HG03175 (cell line): ENCODE measurements around the gene TMEM169.
"Not testable (repeated sequence)": the region's sequence is repeated elsewhere in the genome, so short reads cannot be mapped to it uniquely, and the experiment has no call there.

Source experiments
- ATAC-seq: cut with Tn5 transposase; IDR thresholded peaks from one replicate; pipeline ENCODE4 v1.9.1; 2021; ENCODE audit warnings: mild to moderate bottlenecking, moderate library complexity; ENCODE audit not compliant: unreplicated experiment

TMEM169 gene

GRCh38 chr2:216130346-216130971 lies 48.7 kb downstream of the TMEM169 start:
- ATAC-seq: no peak

DNA sequence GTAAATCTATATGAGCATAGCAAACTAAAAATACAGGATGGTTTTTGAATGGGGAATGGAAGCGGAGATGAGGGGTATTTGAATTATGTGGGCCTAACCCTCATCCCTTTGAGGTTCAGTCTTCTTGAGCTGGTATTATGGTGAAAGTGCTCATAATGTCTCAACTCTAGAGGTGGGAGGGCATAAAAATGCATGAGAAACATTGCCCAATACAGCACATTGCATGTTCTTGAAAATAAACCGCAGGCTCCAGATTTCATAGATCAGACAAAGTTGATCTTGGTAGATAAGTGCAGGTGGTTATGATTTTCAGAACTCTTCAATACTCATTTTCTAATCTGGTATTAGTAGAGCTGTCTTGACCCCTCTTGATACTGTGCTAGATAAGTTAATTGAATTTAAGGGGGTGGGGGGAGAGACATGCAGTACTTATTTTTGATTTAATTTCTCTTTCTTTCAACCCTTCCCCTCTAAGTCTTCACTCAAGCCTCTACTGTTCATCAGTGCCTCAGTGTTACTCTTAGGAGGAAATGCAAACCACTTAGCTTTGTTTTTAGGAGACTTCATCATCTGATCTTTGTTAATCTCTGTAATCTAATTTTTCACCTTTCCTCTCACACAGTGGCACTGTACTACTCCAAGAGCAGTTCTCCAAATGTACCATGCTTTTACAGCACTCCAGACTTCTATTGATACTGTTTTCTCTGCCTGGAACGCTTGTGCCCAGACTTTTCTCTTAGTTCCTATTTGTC lies 49.6 kb downstream of the TMEM169 start:
- no peak for ATAC-seq

GRCh38 chr2:216132585-216132984 lies 50.9 kb downstream of the TMEM169 start:
- ATAC-seq: no peak

- no peak for ATAC-seq
Measured at GRCh38 chr2:216133397-216133796, 51.7 kb downstream of the TMEM169 start.

GRCh38 chr2:216134958-216135541 lies 53.3 kb downstream of the TMEM169 start:
- no peak for ATAC-seq

DNA sequence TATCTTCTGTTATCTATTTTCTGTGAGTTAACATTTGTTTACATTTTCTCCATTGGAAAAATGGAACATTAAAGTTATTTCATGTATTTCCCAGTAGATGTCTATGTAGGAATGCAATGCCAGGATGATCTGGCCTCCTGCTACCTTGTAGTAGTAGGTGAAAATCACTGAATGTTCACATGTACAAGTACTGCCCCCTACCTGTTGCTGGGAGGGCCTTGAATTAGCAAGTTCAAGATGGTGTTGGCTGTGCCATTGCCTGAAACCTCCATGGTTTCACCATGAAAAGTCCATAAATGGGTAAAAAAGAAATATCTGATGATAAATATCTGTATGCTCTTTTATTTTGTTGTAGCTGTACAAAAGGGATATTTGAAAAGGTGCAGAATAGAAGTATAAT lies 58.2 kb downstream of the TMEM169 start:
- ATAC-seq: no peak

GRCh38 chr2:216141516-216141915 lies 59.8 kb downstream of the TMEM169 start:
- not testable (repeated sequence) for ATAC-seq

- ATAC-seq: peak; percentile 99
Measured at GRCh38 chr2:216142540-216142939, 60.8 kb downstream of the TMEM169 start.

DNA sequence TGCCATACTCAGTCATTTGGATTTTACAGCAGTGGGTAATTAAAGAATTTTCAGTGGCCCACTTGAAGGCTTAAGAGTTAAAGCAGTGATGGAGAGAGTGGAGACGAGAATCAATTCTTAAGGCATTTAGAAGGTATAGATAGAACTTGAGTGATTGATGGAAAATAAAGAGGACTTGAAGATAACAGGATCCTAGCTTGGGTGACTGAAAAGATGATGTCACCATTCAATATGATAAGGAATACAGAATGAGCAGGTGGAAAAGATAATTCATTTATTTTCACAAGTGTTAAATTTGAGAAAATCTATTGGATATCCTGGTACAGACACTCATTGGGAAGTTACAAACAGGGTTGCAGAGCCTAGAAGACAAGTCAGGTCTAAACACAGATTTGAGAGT lies 62.7 kb downstream of the TMEM169 start:
- no peak for ATAC-seq

DNA sequence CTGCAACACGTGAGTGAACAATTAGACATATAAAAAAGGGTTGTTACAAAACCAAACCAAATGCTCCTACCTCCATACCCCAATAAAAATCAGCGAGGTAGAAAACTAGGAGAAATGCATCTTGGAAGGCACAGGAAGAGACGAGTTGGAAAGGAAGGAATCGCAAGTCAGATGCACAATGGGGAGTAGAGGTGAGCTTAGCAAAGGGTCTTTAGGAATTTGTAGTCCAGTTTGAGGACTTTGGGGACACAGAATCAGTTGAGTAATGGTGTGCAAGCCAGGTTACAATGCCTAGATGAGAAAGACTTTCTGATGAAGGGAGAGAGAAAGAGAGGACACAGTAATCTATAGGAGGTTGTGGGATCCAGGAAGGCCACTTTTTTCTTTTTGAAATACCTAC lies 63.1 kb downstream of the TMEM169 start:
- ATAC-seq: no peak

GRCh38 chr2:216146573-216146972 lies 64.9 kb downstream of the TMEM169 start:
- ATAC-seq: no peak

DNA sequence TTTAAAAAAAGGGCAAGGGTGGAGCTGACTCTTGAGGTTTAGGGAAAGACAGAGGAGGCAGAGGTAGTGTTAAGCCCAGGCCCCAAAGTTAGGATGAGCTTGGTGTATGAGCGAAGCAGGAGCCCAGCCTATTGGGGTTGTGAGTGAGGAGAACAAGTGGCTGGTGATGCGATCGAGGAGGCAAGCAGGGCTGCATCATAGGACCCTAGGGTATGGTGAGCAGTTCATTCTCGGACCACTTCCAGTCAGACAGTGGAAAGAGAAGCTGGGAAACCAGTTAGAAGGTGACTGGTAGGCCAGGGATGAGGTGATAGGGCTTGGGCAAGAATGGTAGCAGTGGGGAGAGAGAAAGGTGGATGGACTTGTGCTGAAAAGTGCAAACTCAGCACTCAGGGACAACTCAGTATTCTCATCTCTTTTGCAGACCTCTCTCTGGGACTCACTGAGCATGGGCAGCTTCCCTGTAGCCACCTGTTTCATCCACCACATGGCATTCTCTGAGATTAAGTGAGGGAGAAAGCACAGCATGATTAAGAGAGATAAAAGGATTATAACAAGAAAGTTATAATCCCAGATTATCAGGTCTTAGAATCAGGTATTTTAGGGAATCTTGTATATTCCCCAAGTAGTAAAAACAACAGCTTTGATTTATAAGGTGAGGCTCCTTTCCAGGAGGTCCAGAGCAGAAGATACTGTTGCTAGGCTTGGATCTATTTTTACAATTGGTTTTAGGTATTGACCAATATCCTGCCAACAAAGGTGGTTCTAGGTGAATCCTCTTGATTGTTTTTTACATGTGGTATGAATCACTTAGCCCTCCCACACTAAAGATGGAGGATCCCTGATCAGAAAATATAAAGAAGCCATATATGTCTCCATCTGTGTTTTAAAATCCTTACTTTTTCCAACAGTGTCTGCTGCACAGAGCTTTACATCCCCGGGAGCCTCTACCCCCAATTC lies 65.7 kb downstream of the TMEM169 start:
- ATAC-seq: no peak

DNA sequence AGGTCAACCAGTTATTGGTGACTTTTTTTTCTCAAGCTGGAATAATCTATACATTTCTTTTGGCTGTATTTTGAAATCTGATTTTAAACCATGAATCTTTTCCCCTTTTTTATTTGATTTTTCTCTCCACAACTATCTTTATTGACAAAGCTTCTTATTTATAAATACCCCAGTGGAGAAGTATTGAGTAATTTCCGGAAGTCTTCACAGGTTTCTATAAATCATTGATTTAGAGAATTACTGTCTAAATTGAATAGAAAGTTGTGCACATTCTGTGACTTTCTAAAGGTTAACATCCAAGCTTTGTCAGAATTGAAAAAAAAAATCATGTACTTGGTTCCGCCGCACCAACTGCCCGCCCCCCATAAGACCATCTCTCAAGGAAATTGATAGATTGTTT lies 67.3 kb downstream of the TMEM169 start:
- ATAC-seq: no peak

DNA sequence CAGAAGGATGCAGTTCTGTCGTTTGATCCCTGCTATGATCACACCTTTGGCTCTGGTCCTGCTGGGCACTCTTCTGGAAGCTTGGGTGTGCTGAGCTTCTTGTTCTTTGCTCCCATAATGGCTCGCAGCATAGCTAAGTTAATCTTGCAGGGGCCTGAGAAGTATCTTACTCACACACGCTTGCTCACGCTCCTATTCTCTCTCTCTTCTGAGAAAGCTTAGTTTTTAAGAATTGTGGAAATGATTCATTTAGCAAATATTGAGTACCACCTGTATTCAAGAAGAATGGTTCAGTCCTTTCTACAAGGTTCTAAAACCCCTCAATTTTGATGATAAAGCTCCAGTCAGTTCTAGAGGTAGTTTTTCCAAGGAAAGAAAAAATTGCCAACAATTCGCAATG lies 68.0 kb downstream of the TMEM169 start:
- ATAC-seq: no peak

GRCh38 chr2:216151313-216152025 lies 69.8 kb downstream of the TMEM169 start:
- no peak for ATAC-seq
